NCI-H82 (cell line): ENCODE results near the gene ASAP2.

Experiments used
- DNase-seq: peaks from one replicate; lab custom pipeline; 2025; lab: John Stamatoyannopoulos, UW

ASAP2 gene

GRCh38 chr2:9297807-9298206 lies 91.2 kb downstream of the ASAP2 start:
- DNase-seq: no peak

- no peak for DNase-seq
These were observed 92.0 kb downstream of the ASAP2 start for GRCh38 chr2:9298583-9298982.

- DNase-seq: no peak
These were observed 92.8 kb downstream of the ASAP2 start for GRCh38 chr2:9299161-9300100.

GRCh38 chr2:9300214-9300613 lies 93.6 kb downstream of the ASAP2 start:
- no peak for DNase-seq

GRCh38 chr2:9300829-9301453 lies 94.3 kb downstream of the ASAP2 start:
- no peak for DNase-seq

GRCh38 chr2:9302755-9303154 lies 96.1 kb downstream of the ASAP2 start:
- no peak for DNase-seq

GRCh38 chr2:9303528-9304225 lies 97.1 kb downstream of the ASAP2 start:
- DNase-seq: no peak

GRCh38 chr2:9306911-9307310 lies 100.3 kb downstream of the ASAP2 start:
- DNase-seq: no peak

GRCh38 chr2:9307535-9307934 lies 100.9 kb downstream of the ASAP2 start:
- DNase-seq: no peak

GRCh38 chr2:9308186-9308955 lies 101.8 kb downstream of the ASAP2 start:
- DNase-seq: no peak

GRCh38 chr2:9309147-9309546 lies 102.5 kb downstream of the ASAP2 start:
- no peak for DNase-seq

- no peak for DNase-seq
These were observed 103.8 kb downstream of the ASAP2 start for GRCh38 chr2:9310377-9310776.

GRCh38 chr2:9310798-9311197 lies 104.2 kb downstream of the ASAP2 start:
- no peak for DNase-seq

GRCh38 chr2:9311488-9311887 lies 104.9 kb downstream of the ASAP2 start:
- no peak for DNase-seq

- DNase-seq: no peak
These were observed 106.0 kb downstream of the ASAP2 start for GRCh38 chr2:9312591-9312990.

GRCh38 chr2:9313443-9313842 lies 106.8 kb downstream of the ASAP2 start:
- no peak for DNase-seq

- DNase-seq: no peak
These were observed 108.8 kb downstream of the ASAP2 start for GRCh38 chr2:9315280-9315847.

GRCh38 chr2:9317559-9317958 lies 110.9 kb downstream of the ASAP2 start:
- no peak for DNase-seq

- peak; percentile 14 for DNase-seq
These were observed 112.1 kb downstream of the ASAP2 start for GRCh38 chr2:9318461-9319337.

- no peak for DNase-seq
These were observed 112.7 kb downstream of the ASAP2 start for GRCh38 chr2:9319338-9319715.

- DNase-seq: no peak
These were observed 116.0 kb downstream of the ASAP2 start for GRCh38 chr2:9322576-9322975.
